Activated T-cell treated with anti-CD3 and anti-CD28 coated beads, Interleukin-2, amount 50 U/mL, for 72 hours (primary cell): ENCODE data around the gene TNS4. TPM values are rescaled to one million over a fixed set of nuclear protein-coding genes. Genes with fewer than 3 reads are reported as not detected.

ENCODE experiments used
- ATAC-seq, 2 donors: fragments of 150-1000 bp; cut with Tn5 transposase; replicated peaks in 1 of 2; 2 replicates each; pipeline ENCODE4 v1.10.0; 2021; ENCODE audit warnings: moderate library complexity in 2 of 2, mild to moderate bottlenecking in 1 of 2
- DNase-seq, 2 donors: peaks; one replicate each; pipeline ENCODE4 v3.0.0; 2021 to 2022; ENCODE audit warnings: mixed read lengths in 1 of 2
- H3K27ac Mint-ChIP-seq: one replicate; pipeline ENCODE4 v1.8.0; 2022; ENCODE audit warnings: mild to moderate bottlenecking, moderate library complexity, mixed read lengths
- H3K27me3 Mint-ChIP-seq: one replicate; pipeline ENCODE4 v1.8.0; 2022; ENCODE audit warnings: low read depth, mixed read lengths
- H3K36me3 Mint-ChIP-seq, 2 donors: one replicate each; pipeline ENCODE4 v1.8.0; 2022; ENCODE audit warnings: mixed read lengths in 2 of 2, mild to moderate bottlenecking in 1 of 2; ENCODE audit not compliant: insufficient read depth in 2 of 2
- H3K4me1 Mint-ChIP-seq: one replicate; pipeline ENCODE4 v1.8.0; 2022; ENCODE audit warnings: low read depth, mixed read lengths
- H3K4me3 Mint-ChIP-seq, 2 donors: one replicate each; pipeline ENCODE4 v1.8.0; 2022; ENCODE audit warnings: mild to moderate bottlenecking in 2 of 2, mixed read lengths in 2 of 2, moderate library complexity in 2 of 2
- H3K9me3 Mint-ChIP-seq, 2 donors: one replicate each; pipeline ENCODE4 v1.8.0; 2022; ENCODE audit warnings: mixed read lengths in 2 of 2
- total RNA-seq, 2 donors: library from RNA; stranded (reverse); gene quantifications; one replicate each; pipeline ENCODE4 v1.2.3, GENCODE V29; 2022

TNS4 gene
- total RNA-seq, 2 donors from 2014 or later: 9.9 to 10.6 TPM

DNA sequence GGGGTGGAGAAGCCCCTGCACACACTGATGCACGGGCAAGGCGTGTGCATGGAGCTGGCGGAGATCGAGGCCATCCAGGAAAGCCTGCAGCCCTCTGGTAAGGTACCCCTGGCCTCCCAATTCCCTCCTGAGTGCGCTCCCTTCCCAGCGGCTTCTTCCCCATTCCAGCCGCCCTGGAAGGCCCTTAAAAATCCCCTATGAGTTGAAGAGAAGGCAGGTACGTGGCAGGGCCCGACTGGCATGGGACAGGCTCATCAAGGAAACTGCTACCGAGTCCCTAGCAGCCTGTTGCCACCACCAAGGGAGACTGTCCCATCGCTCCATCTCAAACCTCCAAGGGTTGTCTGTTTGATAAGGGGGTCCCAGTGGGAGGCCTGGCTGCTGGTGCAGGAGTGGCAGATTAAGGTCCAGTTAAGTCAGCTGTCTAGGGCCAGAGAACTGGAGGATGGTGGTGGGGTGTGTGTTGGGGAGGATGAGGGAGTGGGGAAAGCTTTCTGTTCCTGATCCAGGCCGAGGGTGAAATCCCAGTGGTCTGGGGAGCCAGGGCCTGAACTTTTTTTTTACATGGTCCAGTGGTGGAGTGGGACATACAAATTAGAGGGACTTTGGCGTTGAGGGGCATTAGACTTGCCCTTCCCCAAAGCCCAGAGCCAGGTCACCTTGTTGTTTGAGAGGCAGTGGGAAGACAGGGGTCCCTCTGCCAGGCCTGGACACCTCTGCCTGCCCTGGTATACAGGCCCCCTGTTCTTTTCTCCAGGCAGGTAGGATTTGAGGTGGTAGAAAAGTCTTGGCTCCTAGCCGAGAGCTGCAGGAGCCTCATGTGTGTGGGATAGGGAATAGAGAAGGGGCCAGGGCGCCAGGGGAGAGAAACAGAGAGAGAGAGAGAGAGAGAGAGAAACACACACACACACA is 57.2 kb downstream of the TNS4 start:
- Mint-ChIP-seq H3K27me3 (peaks cover 15% of the 10 kb centered on the region), H3K36me3 (peaks cover 3% of the 10 kb centered on the region in 2 donors), H3K27ac (peak overlapping the region; percentile 74), H3K4me1 (peaks cover 50% of the 10 kb centered on the region), H3K4me3 (peak overlapping the region; percentile 77 to 78), H3K9me3 (no peaks in the 10 kb centered on the region)
- DNase-seq (peak in 1 of 2 donors; percentile 33), ATAC-seq (peak; percentile 6 to 10)

- Mint-ChIP-seq H3K27ac (no peak within 1 kb of the TSS), H3K4me1 (peaks cover 45% of the 10 kb centered on the region), H3K36me3 (peaks cover 3% of the 10 kb centered on the region in 2 donors), H3K9me3 (no peaks in the 10 kb centered on the region), H3K4me3 (peak within 1 kb of the TSS; percentile 77 to 78), H3K27me3 (peaks cover 15% of the 10 kb centered on the region)
- peak; percentile 85 to 86 for ATAC-seq
- DNase-seq: peak; percentile 84 to 85
Measured at GRCh38 chr17:40443196-40443987, 58.0 kb downstream of the TNS4 start, which contains the start of gene IGFBP4. Gene IGFBP4 (plus strand): TSS chr17:40443450. CDS start chr17:40443736, 286 bp downstream.

GRCh38 chr17:40442392-40443195 is 58.8 kb downstream of the TNS4 start:
- ATAC-seq: no peak
- H3K9me3 Mint-ChIP-seq: no peaks in the 10 kb centered on the region
- H3K36me3 Mint-ChIP-seq: peaks cover 3% of the 10 kb centered on the region in 2 donors
- H3K4me1 Mint-ChIP-seq: peaks cover 39% of the 10 kb centered on the region
- H3K4me3 Mint-ChIP-seq: peak overlapping the region; percentile 32 to 36
- no peak for DNase-seq
- no peak overlapping the region for H3K27ac Mint-ChIP-seq
- peaks cover 15% of the 10 kb centered on the region for H3K27me3 Mint-ChIP-seq

- ATAC-seq (no peak), DNase-seq (no peak)
- Mint-ChIP-seq H3K9me3 (no peaks in the 10 kb centered on the region), H3K36me3 (peaks cover 3% of the 10 kb centered on the region in 2 donors), H3K27ac (no peak overlapping the region), H3K27me3 (peaks cover 15% of the 10 kb centered on the region), H3K4me1 (peaks cover 25% of the 10 kb centered on the region), H3K4me3 (no peak overlapping the region)
Measured at GRCh38 chr17:40440166-40440565, 61.3 kb downstream of the TNS4 start.

DNA sequence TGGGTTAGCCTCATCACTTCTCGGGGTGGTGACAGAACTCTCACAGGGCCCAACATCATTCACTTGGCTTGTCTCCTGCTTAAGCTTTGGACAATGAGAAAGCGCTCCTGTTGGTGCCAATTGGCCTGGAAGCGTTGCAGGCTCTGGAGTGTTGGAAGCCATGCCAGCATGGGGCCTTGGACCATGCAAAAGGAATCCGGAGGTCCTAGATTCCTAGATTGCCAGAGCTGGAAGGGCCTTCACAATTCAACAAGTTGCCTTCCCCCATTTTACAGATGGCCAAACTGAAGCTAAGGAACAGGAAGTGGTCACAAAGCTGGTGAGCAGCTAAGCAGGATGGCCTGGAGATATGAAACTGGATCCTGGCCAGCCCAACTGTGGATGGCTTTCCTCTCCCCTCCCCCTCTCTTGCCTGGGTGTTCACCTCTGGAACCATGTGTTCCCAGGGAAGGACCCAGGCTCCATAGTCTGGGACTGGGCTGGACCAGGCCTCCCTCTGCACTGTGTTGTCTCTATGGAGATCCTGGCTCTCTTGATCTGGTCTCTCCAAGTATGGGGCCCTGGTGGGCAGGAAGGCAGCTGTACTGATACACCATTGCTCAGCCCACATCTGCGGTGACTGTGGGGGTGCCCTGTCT is 64.2 kb downstream of the TNS4 start:
- ATAC-seq (no peak), DNase-seq (no peak)
- H3K9me3 Mint-ChIP-seq: no peaks in the 10 kb centered on the region
- H3K36me3 Mint-ChIP-seq: no peaks in the 10 kb centered on the region
- peaks cover 15% of the 10 kb centered on the region for H3K27me3 Mint-ChIP-seq
- H3K4me3 Mint-ChIP-seq: no peak overlapping the region
- peaks cover 23% of the 10 kb centered on the region for H3K4me1 Mint-ChIP-seq
- H3K27ac Mint-ChIP-seq: no peak overlapping the region

- Mint-ChIP-seq H3K4me3 (no peak overlapping the region), H3K27ac (no peak overlapping the region), H3K9me3 (no peaks in the 10 kb centered on the region), H3K36me3 (no peaks in the 10 kb centered on the region), H3K4me1 (peaks cover 25% of the 10 kb centered on the region), H3K27me3 (peaks cover 15% of the 10 kb centered on the region)
- DNase-seq (no peak), ATAC-seq (no peak)
Measured at GRCh38 chr17:40436636-40437035, 64.8 kb downstream of the TNS4 start.

DNA sequence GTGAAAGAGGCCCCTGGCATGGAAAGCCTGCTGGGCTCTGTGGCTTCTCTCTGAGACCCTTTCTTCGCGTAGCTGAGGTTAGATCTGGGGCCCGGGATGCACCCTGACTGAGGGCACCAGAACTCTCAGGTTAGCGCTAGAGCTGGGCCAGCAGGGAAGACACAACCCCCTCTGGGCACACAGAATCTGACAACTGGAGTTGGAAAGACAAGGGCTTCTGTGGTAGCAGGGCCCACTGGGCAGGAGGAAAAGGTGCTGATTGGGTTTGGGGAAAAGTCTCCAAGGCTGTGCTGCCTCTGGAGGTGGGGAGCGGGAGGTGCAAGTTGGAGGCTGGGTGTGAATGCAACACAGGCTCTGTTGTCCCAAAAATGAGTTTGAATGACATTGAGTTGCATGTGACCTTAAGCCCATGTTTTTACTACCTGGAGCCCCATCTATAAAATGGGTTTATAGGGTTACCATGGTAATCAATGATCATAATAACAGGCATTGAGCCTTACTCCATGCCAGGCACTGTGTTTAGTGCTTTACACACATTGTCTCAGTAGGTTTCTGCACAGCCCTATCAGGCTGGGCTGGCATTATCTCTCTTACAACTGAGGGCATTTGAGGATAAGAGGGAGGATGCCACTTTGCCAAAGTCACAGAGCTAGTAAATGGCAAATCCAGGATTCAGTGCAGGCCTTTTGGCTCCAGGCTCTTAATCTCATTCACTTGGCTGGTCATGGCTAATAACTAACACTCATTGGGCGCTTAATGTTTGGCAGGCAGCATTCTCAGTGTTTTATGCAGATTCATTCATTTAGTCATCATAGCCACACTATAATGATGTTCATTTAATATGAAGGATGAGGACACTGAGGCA is 67.6 kb downstream of the TNS4 start:
- no peaks in the 10 kb centered on the region for H3K36me3 Mint-ChIP-seq
- no peak overlapping the region for H3K4me3 Mint-ChIP-seq
- H3K27me3 Mint-ChIP-seq: no peaks in the 10 kb centered on the region
- H3K4me1 Mint-ChIP-seq: peaks cover 37% of the 10 kb centered on the region
- H3K9me3 Mint-ChIP-seq: no peaks in the 10 kb centered on the region
- DNase-seq (peak; percentile 44 to 46), ATAC-seq (peak; percentile 43 to 57)
- H3K27ac Mint-ChIP-seq: no peak overlapping the region

DNA sequence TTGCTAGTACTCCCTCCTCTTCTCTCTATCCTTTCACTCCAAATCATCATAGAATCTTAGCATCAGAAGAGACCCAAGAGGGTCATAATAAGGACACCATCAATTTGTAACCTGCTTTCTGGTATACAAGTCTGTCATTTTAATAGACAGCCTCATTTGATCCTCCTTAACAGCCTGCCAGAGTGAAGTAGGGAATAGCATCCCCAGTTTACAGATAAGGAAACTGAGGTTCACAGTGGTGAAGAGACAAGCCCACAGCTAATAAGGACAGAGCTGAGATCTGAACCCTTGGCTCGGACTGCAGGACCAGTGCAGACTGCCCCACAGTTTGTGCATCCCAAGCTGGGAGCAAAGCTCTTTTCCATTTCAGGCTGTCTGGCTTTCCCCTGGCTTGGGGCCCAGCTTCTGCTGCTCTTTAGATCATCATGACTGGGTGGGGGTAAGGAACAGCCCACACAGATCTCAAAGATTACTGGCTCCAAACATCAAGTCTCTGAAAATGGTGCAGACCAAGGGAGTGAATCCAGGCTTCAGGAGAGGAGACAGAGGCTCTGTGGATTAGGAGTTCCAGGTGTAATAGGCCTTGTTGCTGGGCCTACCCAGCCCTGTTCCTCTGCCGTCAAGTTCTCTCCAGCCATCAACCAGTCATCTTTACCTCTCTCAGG is 68.4 kb downstream of the TNS4 start:
- Mint-ChIP-seq H3K4me1 (peaks cover 40% of the 10 kb centered on the region), H3K4me3 (no peak overlapping the region), H3K36me3 (no peaks in the 10 kb centered on the region), H3K9me3 (no peaks in the 10 kb centered on the region), H3K27ac (no peak overlapping the region), H3K27me3 (peaks cover 4% of the 10 kb centered on the region)
- ATAC-seq: peak in 1 of 2 donors; percentile 3
- DNase-seq: no peak

- DNase-seq (no peak), ATAC-seq (no peak)
- peaks cover 53% of the 10 kb centered on the region for H3K4me1 Mint-ChIP-seq
- H3K27me3 Mint-ChIP-seq: peaks cover 8% of the 10 kb centered on the region
- no peaks in the 10 kb centered on the region for H3K36me3 Mint-ChIP-seq
- H3K27ac Mint-ChIP-seq: no peak overlapping the region
- H3K9me3 Mint-ChIP-seq: no peaks in the 10 kb centered on the region
- no peak overlapping the region for H3K4me3 Mint-ChIP-seq
Measured at GRCh38 chr17:40431231-40431602, 70.2 kb downstream of the TNS4 start.

DNA sequence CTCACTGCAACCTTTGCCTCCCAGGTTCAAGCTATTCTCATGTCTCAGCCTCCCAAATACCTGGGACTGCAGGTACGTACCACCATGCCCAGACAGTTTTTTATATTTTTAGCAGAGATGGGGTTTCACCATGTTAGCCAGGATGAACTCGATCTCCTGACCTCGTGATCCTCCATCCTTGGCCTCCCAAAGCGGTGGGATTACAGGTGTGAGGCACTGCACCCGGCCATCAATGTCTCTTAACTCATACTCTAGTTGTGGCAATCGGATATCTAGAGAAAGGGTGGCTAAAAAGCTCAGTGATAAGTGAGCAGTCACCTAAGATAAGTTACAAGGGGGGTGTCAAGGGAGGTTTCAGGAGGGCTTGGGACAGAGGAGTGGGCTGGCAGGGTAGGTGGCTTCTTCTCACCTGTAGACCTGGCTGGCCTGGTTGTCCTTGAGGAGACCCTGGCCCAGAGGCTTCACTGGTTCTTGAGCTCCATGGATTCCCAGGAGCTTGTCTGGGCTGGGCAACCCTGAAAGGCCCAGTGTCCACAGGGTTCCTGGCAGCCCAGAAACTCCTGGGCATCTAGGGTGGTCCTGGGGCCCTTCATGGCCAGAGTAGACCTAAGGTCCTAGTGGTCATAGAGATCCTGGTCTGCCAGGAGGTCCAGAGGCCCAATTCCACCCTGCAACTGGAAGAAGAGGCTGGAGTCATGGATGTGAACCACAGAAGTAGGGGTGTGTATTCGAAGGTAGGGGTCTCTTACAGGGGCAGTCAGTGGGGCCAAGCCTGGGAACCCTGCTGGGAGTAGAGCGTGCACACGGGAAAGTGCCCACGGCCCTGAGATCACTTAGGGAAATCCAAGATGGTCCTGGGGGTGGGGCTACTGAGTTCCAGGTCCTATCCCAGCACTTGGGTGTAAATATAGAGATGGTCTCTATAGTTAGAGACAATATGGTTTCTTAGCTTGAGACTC is 70.9 kb downstream of the TNS4 start:
- Mint-ChIP-seq H3K27ac (no peak overlapping the region), H3K4me3 (no peak overlapping the region), H3K9me3 (no peaks in the 10 kb centered on the region), H3K36me3 (no peaks in the 10 kb centered on the region), H3K27me3 (peaks cover 8% of the 10 kb centered on the region), H3K4me1 (peaks cover 60% of the 10 kb centered on the region)
- no peak for DNase-seq
- ATAC-seq: no peak
